HG02759 (cell line): ENCODE measurements around the gene SLC15A5.

Experiments
- ATAC-seq: cut with Tn5 transposase; IDR thresholded peaks from one replicate; pipeline ENCODE4 v1.9.1; 2021; ENCODE audit warnings: mild to moderate bottlenecking, moderate library complexity; ENCODE audit not compliant: unreplicated experiment

SLC15A5 gene

GRCh38 chr12:16261944-16262475 lies 15.5 kb downstream of the SLC15A5 start:
- ATAC-seq, result no peak

GRCh38 chr12:16260206-16260605 lies 17.3 kb downstream of the SLC15A5 start:
- ATAC-seq, result no peak

GRCh38 chr12:16258963-16259362 lies 18.5 kb downstream of the SLC15A5 start:
- ATAC-seq, result no peak

GRCh38 chr12:16246264-16246663 lies 31.2 kb downstream of the SLC15A5 start:
- no peak for ATAC-seq

- ATAC-seq, result no peak
These were observed 32.3 kb downstream of the SLC15A5 start for GRCh38 chr12:16245209-16245608.

- ATAC-seq, result no peak
These were observed 33.7 kb downstream of the SLC15A5 start for GRCh38 chr12:16243487-16244412.

GRCh38 chr12:16241346-16241745 lies 36.1 kb downstream of the SLC15A5 start:
- ATAC-seq, result no peak

GRCh38 chr12:16238661-16239060 lies 38.8 kb downstream of the SLC15A5 start:
- no peak for ATAC-seq

GRCh38 chr12:16229676-16230075 lies 47.8 kb downstream of the SLC15A5 start:
- no peak for ATAC-seq

- no peak for ATAC-seq
These were observed 49.4 kb downstream of the SLC15A5 start for GRCh38 chr12:16228067-16228466.

- no peak for ATAC-seq
These were observed 51.8 kb downstream of the SLC15A5 start for GRCh38 chr12:16225692-16226091.

- no peak for ATAC-seq
These were observed 53.3 kb downstream of the SLC15A5 start for GRCh38 chr12:16224196-16224595.

GRCh38 chr12:16221776-16222175 lies 55.7 kb downstream of the SLC15A5 start:
- ATAC-seq, result no peak

- ATAC-seq, result no peak
These were observed 57.4 kb downstream of the SLC15A5 start for GRCh38 chr12:16220120-16220519.

- no peak for ATAC-seq
These were observed 58.3 kb downstream of the SLC15A5 start for GRCh38 chr12:16218934-16219751.

GRCh38 chr12:16218234-16218633 lies 59.3 kb downstream of the SLC15A5 start:
- ATAC-seq, result no peak

- ATAC-seq, result no peak
These were observed 65.8 kb downstream of the SLC15A5 start for GRCh38 chr12:16211731-16212130.

GRCh38 chr12:16198884-16199283 lies 78.6 kb downstream of the SLC15A5 start:
- ATAC-seq, result peak; percentile 99

- ATAC-seq, result no peak
These were observed 79.9 kb downstream of the SLC15A5 start for GRCh38 chr12:16197600-16197999.

GRCh38 chr12:16189849-16190248 lies 87.6 kb downstream of the SLC15A5 start:
- no peak for ATAC-seq

- no peak for ATAC-seq
These were observed 89.8 kb downstream of the SLC15A5 start for GRCh38 chr12:16187660-16188059.

- ATAC-seq, result no peak
These were observed 92.8 kb downstream of the SLC15A5 start for GRCh38 chr12:16184681-16185080.
